ENCODE results near the gene RASA1. TPM values are rescaled to one million over a fixed set of nuclear protein-coding genes. Genes with fewer than 3 reads are reported as not detected.

Gene RASA1

GRCh38 chr5:87437724-87438123, 170.0 kb downstream of the RASA1 start:
- no peak overlapping the region for H3K14ac ChIP-seq (ENCODE audit: low read length)
- H2BK12ac ChIP-seq (ENCODE audit: low read length) = no peak overlapping the region
- H3K9me3 ChIP-seq (replicated peaks in 1 of 2; ENCODE audit: control insufficient read depth in 2 of 2, insufficient read depth in 1 of 2, low read depth in 1 of 2, low read length in 2 of 2) = no peaks in the 10 kb centered on the region
- H3K18ac ChIP-seq (ENCODE audit: low read length) = no peak overlapping the region
- H3K4me3 ChIP-seq (ENCODE audit: low read length in 2 of 2) = no peak overlapping the region
- H4K8ac ChIP-seq (ENCODE audit: low read depth, low read length) = no peak overlapping the region
- no peak overlapping the region for H2BK120ac ChIP-seq (ENCODE audit: low read depth, low read length)
- no CpG with 5 or more reads among the region's 1 CpG for WGBS, 2 donors (ENCODE audit: extremely low coverage in 2 of 2, insufficient read length in 2 of 2, insufficient replicate concordance in 1 of 2)
- H2AFZ ChIP-seq (ENCODE audit: low read length) = no peak overlapping the region
- H3K4me2 ChIP-seq (ENCODE audit: insufficient read depth, low read length, poor library complexity, severe bottlenecking) = no peak overlapping the region
- no peak overlapping the region for H4K91ac ChIP-seq (ENCODE audit: low read depth, low read length, poor library complexity)
- H3K79me1 ChIP-seq (ENCODE audit: low read depth, low read length) = no peaks in the 10 kb centered on the region
- H3K36me3 ChIP-seq (replicated peaks in 1 of 2; ENCODE audit: control insufficient read depth in 2 of 2, insufficient read depth in 2 of 2, low read length in 2 of 2) = no peaks in the 10 kb centered on the region
- no peak overlapping the region for H2BK15ac ChIP-seq (ENCODE audit: low read length)
- H3K27me3 ChIP-seq (ENCODE audit: control insufficient read depth in 3 of 3, insufficient read depth in 3 of 3, low read depth in 1 of 3, low read length in 3 of 3) = no peaks in the 10 kb centered on the region
- H3K4ac ChIP-seq (ENCODE audit: low read length) = no peak overlapping the region
- H3K9ac ChIP-seq (ENCODE audit: low read depth, low read length, poor library complexity) = no peak overlapping the region
- H3K27ac ChIP-seq (replicated peaks; ENCODE audit: low read length) = no peak overlapping the region
- H2AK5ac ChIP-seq (ENCODE audit: low read depth, low read length) = no peak overlapping the region
- no peak overlapping the region for H3K23ac ChIP-seq (ENCODE audit: low read depth, low read length, poor library complexity)
- H2BK5ac ChIP-seq (ENCODE audit: low read length) = no peak overlapping the region
- H3K4me1 ChIP-seq (ENCODE audit: control insufficient read depth in 2 of 2, insufficient read depth in 1 of 2, low read depth in 1 of 2, low read length in 2 of 2) = no peaks in the 10 kb centered on the region
- no peak for DNase-seq (ENCODE audit: low spot score)

DNA sequence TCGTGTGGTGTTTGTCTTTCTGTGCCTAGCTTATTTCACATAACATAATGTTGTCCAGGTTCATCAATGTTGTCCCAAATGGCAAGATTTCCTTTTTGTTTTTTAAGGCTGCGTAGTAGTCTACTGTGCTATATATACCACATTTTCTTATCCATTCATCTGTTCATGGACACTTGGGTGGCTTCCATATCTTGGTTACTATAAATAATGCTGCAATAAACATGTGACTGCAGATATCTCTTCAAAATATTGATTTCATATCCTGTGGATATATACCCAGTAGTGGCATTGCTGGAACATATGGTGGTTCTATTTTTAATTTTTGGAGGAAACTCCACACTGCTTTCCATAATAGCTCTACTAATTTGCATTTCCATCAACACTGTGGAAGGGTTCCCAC, 170.5 kb downstream of the RASA1 start:
- no peak overlapping the region for H2BK5ac ChIP-seq (ENCODE audit: low read length)
- H3K4me1 ChIP-seq (ENCODE audit: control insufficient read depth in 2 of 2, insufficient read depth in 1 of 2, low read depth in 1 of 2, low read length in 2 of 2) = no peaks in the 10 kb centered on the region
- no peaks in the 10 kb centered on the region for H3K79me1 ChIP-seq (ENCODE audit: low read depth, low read length)
- no peaks in the 10 kb centered on the region for H3K9me3 ChIP-seq (replicated peaks in 1 of 2; ENCODE audit: control insufficient read depth in 2 of 2, insufficient read depth in 1 of 2, low read depth in 1 of 2, low read length in 2 of 2)
- DNase-seq (ENCODE audit: low spot score) = no peak
- H3K18ac ChIP-seq (ENCODE audit: low read length) = no peak overlapping the region
- H3K36me3 ChIP-seq (replicated peaks in 1 of 2; ENCODE audit: control insufficient read depth in 2 of 2, insufficient read depth in 2 of 2, low read length in 2 of 2) = no peaks in the 10 kb centered on the region
- no peak overlapping the region for H3K9ac ChIP-seq (ENCODE audit: low read depth, low read length, poor library complexity)
- H3K4me3 ChIP-seq (ENCODE audit: low read length in 2 of 2) = no peak overlapping the region
- H2AK5ac ChIP-seq (ENCODE audit: low read depth, low read length) = no peak overlapping the region
- no peaks in the 10 kb centered on the region for H3K27me3 ChIP-seq (ENCODE audit: control insufficient read depth in 3 of 3, insufficient read depth in 3 of 3, low read depth in 1 of 3, low read length in 3 of 3)
- H2BK12ac ChIP-seq (ENCODE audit: low read length) = no peak overlapping the region
- no peak overlapping the region for H3K4me2 ChIP-seq (ENCODE audit: insufficient read depth, low read length, poor library complexity, severe bottlenecking)
- no peak overlapping the region for H3K4ac ChIP-seq (ENCODE audit: low read length)
- no peak overlapping the region for H3K27ac ChIP-seq (replicated peaks; ENCODE audit: low read length)
- H3K23ac ChIP-seq (ENCODE audit: low read depth, low read length, poor library complexity) = no peak overlapping the region
- H2BK120ac ChIP-seq (ENCODE audit: low read depth, low read length) = no peak overlapping the region
- no peak overlapping the region for H2AFZ ChIP-seq (ENCODE audit: low read length)
- no peak overlapping the region for H3K14ac ChIP-seq (ENCODE audit: low read length)
- H2BK15ac ChIP-seq (ENCODE audit: low read length) = no peak overlapping the region
- H4K8ac ChIP-seq (ENCODE audit: low read depth, low read length) = no peak overlapping the region
- WGBS, 2 donors (ENCODE audit: extremely low coverage in 2 of 2, insufficient read length in 2 of 2, insufficient replicate concordance in 1 of 2) = no CpG with 5 or more reads among the region's 2 CpGs
- H4K91ac ChIP-seq (ENCODE audit: low read depth, low read length, poor library complexity) = no peak overlapping the region

Small RNA genes lying within 50 kb of the gene (small RNA-seq; reads per million reads assigned to genes)
- gene RN7SL629P (ENCODE audit: insufficient read depth) = not detected
- gene RNU6-606P (ENCODE audit: insufficient read depth) = not detected
- gene RNU6-727P (ENCODE audit: insufficient read depth) = not detected
